Loucy (cell line): ENCODE measurements around the gene ARRB1.
"Not testable (repeated sequence)": the region's sequence is repeated elsewhere in the genome, so short reads cannot be mapped to it uniquely, and the experiment has no call there.

Experiments
- H2AFZ ChIP-seq: fragments of 200-600 bp; sonication (generic); 2 replicates; pipeline ENCODE4 v1.6.0; 2016; ENCODE audit warnings: antibody characterized with exemption, mild to moderate bottlenecking, low read length, moderate library complexity
- H3F3A ChIP-seq: fragments of 200-600 bp; 2 replicates; pipeline ENCODE4 v1.6.0; 2016; ENCODE audit warnings: antibody characterized with exemption, low read depth, mild to moderate bottlenecking
- H3K27me3 ChIP-seq: fragments of 200-600 bp; sonication (generic); 2 replicates; pipeline ENCODE4 v1.6.1; 2014; ENCODE audit warnings: low read length, mild to moderate bottlenecking; ENCODE audit not compliant: insufficient read depth, poor library complexity, severe bottlenecking
- H3K36me3 ChIP-seq: fragments of 200-600 bp; sonication (generic); 2 replicates; pipeline ENCODE4 v1.6.1; 2016; ENCODE audit warnings: low read length; ENCODE audit not compliant: insufficient read depth
- H3K4me1 ChIP-seq: fragments of 200-600 bp; sonication (generic); 2 replicates; pipeline ENCODE4 v1.5.1; 2014; ENCODE audit warnings: low read length, mild to moderate bottlenecking; ENCODE audit not compliant: insufficient read depth, poor library complexity, severe bottlenecking
- H3K4me2 ChIP-seq: fragments of 200-600 bp; sonication (generic); 2 replicates; pipeline ENCODE4 v1.6.0; 2014; ENCODE audit warnings: antibody characterized with exemption, low read length, low read depth, mild to moderate bottlenecking; ENCODE audit not compliant: poor library complexity, severe bottlenecking
- H3K4me3 ChIP-seq: fragments of 200-600 bp; sonication (generic); 2 replicates; pipeline ENCODE4 v1.5.1; 2014; ENCODE audit warnings: low read length, mild to moderate bottlenecking, mixed read lengths; ENCODE audit not compliant: poor library complexity, severe bottlenecking
- H3K79me2 ChIP-seq: fragments of 200-600 bp; sonication (generic); 2 replicates; pipeline ENCODE4 v1.6.1; 2014; ENCODE audit warnings: low read length; ENCODE audit not compliant: insufficient read depth
- H3K9ac ChIP-seq: fragments of 200-600 bp; sonication (generic); 2 replicates; pipeline ENCODE4 v1.6.0; 2014; ENCODE audit warnings: mild to moderate bottlenecking, low read depth, low read length, moderate library complexity; ENCODE audit not compliant: poor library complexity, severe bottlenecking
- H3K9me2 ChIP-seq: fragments of 200-600 bp; sonication (generic); replicated peaks from 2 replicates; pipeline ENCODE4 v1.6.1; 2016; ENCODE audit warnings: low read depth, low read length, mixed read lengths
- H3K9me3 ChIP-seq: fragments of 200-600 bp; sonication (generic); 2 replicates; pipeline ENCODE4 v1.6.1; 2014; ENCODE audit warnings: mild to moderate bottlenecking, antibody characterized with exemption, low read length, low read depth; ENCODE audit not compliant: insufficient read depth
- H4K20me1 ChIP-seq: fragments of 200-600 bp; sonication (generic); 2 replicates; pipeline ENCODE4 v1.6.0; 2014; ENCODE audit warnings: antibody characterized with exemption, low read length, mild to moderate bottlenecking; ENCODE audit not compliant: insufficient read depth, poor library complexity, severe bottlenecking
- CTCF ChIP-seq: fragments of 200-600 bp; sonication (generic); conservative IDR thresholded peaks from 2 replicates; pipeline ENCODE4 v1.5.1; 2014; ENCODE audit warnings: mild to moderate bottlenecking, antibody characterized with exemption, low read length
- EZH2phosphoT487 ChIP-seq: fragments of 200-600 bp; IDR thresholded peaks from 2 replicates; pipeline ENCODE4 v1.6.1; 2018; ENCODE audit warnings: antibody characterized with exemption, mild to moderate bottlenecking, moderate library complexity, borderline replicate concordance

ARRB1 gene

GRCh38 chr11:75305452-75305851 lies 46.0 kb downstream of the ARRB1 start:
- Histone ChIP-seq H2AFZ (no peak overlapping the region), H3K9me3 (no peaks in the 10 kb centered on the region), H3F3A (no peaks in the 10 kb centered on the region), H4K20me1 (peaks cover 30% of the 10 kb centered on the region), H3K9ac (no peak overlapping the region), H3K4me1 (no peaks in the 10 kb centered on the region), H3K9me2 (no peaks in the 10 kb centered on the region), H3K4me2 (no peak overlapping the region), H3K79me2 (peaks cover 78% of the 10 kb centered on the region; the same call in 1 of the 2 replicates), H3K4me3 (no peak overlapping the region), H3K36me3 (peaks cover 24% of the 10 kb centered on the region; the same call in 1 of the 2 replicates), H3K27me3 (no peaks in the 10 kb centered on the region)
- no peak for TF ChIP-seq CTCF

GRCh38 chr11:75304941-75305340 lies 46.5 kb downstream of the ARRB1 start:
- not testable (repeated sequence) for H3K27me3 ChIP-seq, H3K9me3 ChIP-seq, H2AFZ ChIP-seq, H3K4me1 ChIP-seq, H3K4me2 ChIP-seq, H3K9ac ChIP-seq, H3K4me3 ChIP-seq, H3K9me2 ChIP-seq, H3F3A ChIP-seq
- peaks cover 78% of the 10 kb centered on the region; the same call in 1 of the 2 replicates for H3K79me2 ChIP-seq
- peaks cover 31% of the 10 kb centered on the region for H4K20me1 ChIP-seq
- H3K36me3 ChIP-seq: peaks cover 19% of the 10 kb centered on the region; the same call in 1 of the 2 replicates

GRCh38 chr11:75303544-75304224 lies 47.8 kb downstream of the ARRB1 start:
- Histone ChIP-seq H3K4me1 (no peaks in the 10 kb centered on the region), H3K9me3 (no peaks in the 10 kb centered on the region), H3K79me2 (peaks cover 77% of the 10 kb centered on the region; the same call in 1 of the 2 replicates), H3K4me3 (no peak overlapping the region), H2AFZ (no peak overlapping the region), H3K4me2 (no peak overlapping the region), H3F3A (no peaks in the 10 kb centered on the region), H3K27me3 (no peaks in the 10 kb centered on the region), H4K20me1 (peaks cover 28% of the 10 kb centered on the region), H3K36me3 (peaks cover 11% of the 10 kb centered on the region; the same call in 1 of the 2 replicates), H3K9me2 (no peaks in the 10 kb centered on the region), H3K9ac (no peak overlapping the region)
- no peak for TF ChIP-seq EZH2phosphoT487
- TF ChIP-seq CTCF: no peak

GRCh38 chr11:75302371-75302770 lies 49.1 kb downstream of the ARRB1 start:
- H3K79me2 ChIP-seq: peaks cover 72% of the 10 kb centered on the region
- H3K36me3 ChIP-seq: peaks cover 11% of the 10 kb centered on the region; the same call in 1 of the 2 replicates
- no peak for TF ChIP-seq EZH2phosphoT487
- TF ChIP-seq CTCF: no peak
- no peaks in the 10 kb centered on the region for H3F3A ChIP-seq
- H3K4me1 ChIP-seq: no peaks in the 10 kb centered on the region
- H3K4me3 ChIP-seq: no peak overlapping the region
- H4K20me1 ChIP-seq: peaks cover 25% of the 10 kb centered on the region
- H3K9me3 ChIP-seq: no peaks in the 10 kb centered on the region
- no peak overlapping the region for H3K9ac ChIP-seq
- H2AFZ ChIP-seq: no peak overlapping the region
- no peak overlapping the region for H3K4me2 ChIP-seq
- no peaks in the 10 kb centered on the region for H3K9me2 ChIP-seq
- H3K27me3 ChIP-seq: no peaks in the 10 kb centered on the region
